Kidney capillary endothelial cell (primary cell): ENCODE measurements around the gene KIF17.
A peak's percentile ranks its signal among the peaks of the same experiment; 100 is the strongest.

Experiments
- DNase-seq: peaks from one replicate; pipeline ENCODE4 v3.0.0-alpha.2; 2018; ENCODE audit warnings: low spot score

KIF17 gene

DNA sequence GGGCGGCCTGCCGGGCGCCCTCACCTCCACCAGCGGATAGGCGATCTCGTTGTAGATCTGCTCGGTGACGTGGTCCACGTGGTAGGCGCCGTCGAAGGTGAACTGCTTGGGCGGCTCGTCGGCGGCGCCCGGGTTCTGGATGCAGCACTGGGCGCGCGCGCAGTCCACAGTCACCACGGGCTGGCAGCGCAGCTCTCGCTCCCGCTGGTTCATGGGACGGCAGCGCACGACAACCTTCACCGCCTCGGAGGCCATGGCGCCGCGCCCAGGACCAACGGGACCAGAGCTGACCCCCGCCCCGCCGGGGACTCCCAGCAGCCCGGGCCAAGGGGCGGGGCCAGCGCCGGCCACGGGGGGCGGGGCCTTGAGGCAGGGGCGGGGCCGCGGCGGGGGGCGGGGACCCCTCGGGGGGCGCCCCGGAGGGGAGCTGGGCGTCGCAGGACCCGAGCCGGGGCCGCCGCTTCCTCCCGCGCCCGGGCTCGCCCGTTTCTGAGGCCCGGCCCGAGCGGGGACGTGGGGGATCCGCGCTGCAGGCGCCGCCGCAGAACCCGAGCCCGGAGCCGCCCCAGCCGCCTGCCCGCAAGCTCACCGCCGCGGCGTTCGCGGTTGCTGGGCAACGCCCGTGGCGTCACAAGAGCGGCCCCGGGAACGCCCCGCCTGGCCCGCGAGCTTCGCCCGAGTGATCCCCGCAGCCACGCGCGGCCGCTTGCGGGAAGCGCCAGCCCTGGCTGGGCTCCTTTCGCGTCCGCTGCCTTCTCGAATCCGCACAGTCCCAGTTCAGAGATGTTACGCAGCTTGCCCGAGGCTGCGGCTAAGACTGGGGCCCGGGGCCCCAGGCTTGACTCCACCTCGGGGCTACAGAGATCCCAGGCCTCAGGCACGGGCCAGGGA, at the start of gene KIF17:
Gene KIF17 (minus strand): TSS at position 556 of the 891 bp plus-strand sequence. CDS start 301 bp downstream, at position 255.
- peak; percentile 49 for DNase-seq

GRCh38 chr1:20767271-20767670, 49.5 kb upstream of the KIF17 start:
- no peak for DNase-seq

- no peak for DNase-seq
Measured at GRCh38 chr1:20763417-20763816, 45.6 kb upstream of the KIF17 start.

DNA sequence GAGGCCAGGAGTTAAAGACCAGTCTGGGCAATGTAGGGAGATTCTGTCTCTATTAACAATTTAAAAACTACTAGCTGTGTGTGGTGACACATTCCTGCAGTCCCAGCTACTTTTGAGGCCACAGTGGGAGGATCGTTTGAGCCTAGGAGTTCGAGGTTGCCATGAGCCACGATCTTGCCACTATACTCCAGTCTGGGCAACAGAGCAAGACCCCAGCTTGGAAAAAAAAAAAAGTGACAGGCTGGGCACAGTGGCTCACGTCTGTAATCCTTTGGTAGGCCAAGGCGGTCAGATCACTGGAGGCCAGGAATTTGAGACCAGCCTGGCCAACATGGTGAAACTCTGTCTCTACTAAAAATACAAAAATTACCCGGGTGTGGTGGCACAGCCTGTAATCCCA, 42.5 kb upstream of the KIF17 start:
- DNase-seq = no peak

GRCh38 chr1:20753589-20753988, 35.8 kb upstream of the KIF17 start:
- DNase-seq = no peak

DNA sequence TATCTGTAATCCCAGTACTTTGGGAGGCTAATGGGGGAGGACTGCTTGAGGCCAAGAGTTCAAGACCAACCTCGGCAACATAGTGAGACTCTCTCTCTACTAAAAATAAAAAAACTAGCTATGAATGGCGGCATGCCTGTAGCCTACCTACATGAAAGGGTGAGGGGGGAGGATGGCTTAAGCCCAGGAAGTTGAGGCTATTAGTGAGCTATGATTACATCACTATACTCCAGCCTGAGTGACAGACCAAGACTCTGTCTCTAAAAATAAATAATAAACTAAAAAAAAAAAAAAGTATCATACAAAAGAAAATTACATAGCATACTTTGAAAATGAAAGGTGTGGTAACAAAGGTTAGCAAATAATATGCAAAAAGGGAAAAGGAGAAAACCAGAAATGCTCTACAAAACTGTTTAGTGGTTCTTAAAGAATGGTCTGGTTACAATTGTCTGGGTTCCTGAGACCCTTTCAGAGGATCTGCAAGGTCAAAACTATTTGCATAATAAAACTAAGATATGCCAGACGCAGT, 33.7 kb upstream of the KIF17 start:
- no peak for DNase-seq

DNA sequence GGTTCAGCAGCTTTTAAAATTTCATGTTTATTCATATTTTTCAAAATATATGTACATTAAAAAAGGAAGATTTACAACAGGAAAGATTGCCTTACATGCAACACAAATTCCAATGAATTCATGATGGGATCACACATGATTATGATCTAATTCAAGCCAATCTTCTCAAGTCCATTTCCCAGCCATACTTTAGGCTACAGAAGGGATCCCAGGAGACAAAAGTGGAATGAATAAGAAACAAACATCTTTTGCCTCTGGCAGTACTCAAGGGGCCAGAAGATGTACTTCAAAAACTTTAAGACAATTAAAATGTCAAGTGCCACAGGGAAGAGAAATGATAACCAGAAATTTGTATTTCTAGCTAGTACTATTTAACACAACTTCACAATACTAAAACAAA, 24.9 kb upstream of the KIF17 start:
- DNase-seq = no peak

- DNase-seq = no peak
Measured at GRCh38 chr1:20740781-20741180, 23.0 kb upstream of the KIF17 start.

GRCh38 chr1:20739225-20739624, 21.4 kb upstream of the KIF17 start:
- DNase-seq = no peak

DNA sequence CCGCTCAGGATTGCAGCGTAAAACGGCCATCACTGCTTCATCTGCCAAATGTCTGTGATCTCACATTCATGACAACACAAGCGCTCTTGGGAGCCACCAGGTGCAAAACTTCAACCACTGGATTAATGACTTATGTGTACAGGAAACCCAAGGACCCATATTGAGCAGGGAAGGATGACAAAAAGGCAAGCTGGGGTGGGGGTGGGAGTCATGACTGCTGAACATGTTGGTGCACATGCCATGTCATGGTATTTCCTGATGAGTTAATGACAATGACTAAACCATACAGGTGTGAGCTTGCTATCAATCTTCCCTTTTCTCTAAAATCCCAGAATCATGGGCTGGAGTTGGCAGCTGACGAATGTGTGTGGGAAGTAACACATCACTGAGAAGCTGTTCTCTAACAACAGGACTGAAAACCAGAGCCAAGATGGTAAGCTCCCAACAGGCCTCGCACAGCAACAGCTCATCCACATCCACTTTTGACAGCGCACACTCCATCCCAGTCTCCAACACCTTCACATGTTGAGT, 17.8 kb upstream of the KIF17 start:
- no peak for DNase-seq

- no peak for DNase-seq
Measured at GRCh38 chr1:20733360-20733975, 15.7 kb upstream of the KIF17 start.

GRCh38 chr1:20732588-20733359, 15.0 kb upstream of the KIF17 start, which contains the start of gene SH2D5:
Gene SH2D5 (minus strand): TSS chr1:20732703. CDS start chr1:20728044, 4,659 bp downstream.
- peak; percentile 96 for DNase-seq

GRCh38 chr1:20732071-20732587, 14.3 kb upstream of the KIF17 start:
- DNase-seq = peak; percentile 30

- no peak for DNase-seq
Measured at GRCh38 chr1:20731057-20731991, 13.5 kb upstream of the KIF17 start.

GRCh38 chr1:20730690-20731056, 12.9 kb upstream of the KIF17 start:
- DNase-seq = no peak

DNA sequence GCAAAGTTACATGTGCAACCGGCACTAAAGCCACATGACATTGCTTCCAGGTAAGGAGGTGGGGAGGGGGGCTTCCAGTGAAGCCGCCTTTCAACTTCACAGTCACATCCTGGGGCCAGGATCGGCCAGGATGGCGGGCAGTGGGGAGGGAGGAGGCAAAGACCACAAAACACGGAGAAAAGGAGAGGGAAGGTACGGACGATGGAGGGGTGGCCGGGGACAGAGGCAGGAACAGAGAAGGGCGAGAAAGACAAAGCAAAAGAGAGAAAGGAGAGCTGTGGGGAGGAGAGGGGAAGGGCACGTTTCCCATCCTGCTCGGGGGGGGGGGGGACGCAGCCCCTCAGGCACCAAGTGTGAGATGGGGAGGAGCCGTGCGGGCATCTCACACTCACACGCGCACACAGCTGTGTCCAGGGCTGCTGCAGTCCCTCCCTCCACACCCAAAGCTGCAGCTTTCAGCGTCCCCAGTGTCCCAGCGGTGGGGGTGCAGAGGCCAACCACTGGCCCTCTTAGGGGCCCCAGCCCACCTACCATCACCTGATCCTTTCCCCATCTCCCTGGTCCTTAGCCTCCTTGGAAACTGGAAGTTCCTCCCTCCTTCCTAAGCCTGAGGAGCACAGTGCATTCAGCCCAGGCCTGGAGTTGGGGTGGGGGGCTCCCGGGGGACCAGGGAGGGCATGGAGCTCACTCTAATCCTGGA, 12.3 kb upstream of the KIF17 start:
- DNase-seq = no peak

DNA sequence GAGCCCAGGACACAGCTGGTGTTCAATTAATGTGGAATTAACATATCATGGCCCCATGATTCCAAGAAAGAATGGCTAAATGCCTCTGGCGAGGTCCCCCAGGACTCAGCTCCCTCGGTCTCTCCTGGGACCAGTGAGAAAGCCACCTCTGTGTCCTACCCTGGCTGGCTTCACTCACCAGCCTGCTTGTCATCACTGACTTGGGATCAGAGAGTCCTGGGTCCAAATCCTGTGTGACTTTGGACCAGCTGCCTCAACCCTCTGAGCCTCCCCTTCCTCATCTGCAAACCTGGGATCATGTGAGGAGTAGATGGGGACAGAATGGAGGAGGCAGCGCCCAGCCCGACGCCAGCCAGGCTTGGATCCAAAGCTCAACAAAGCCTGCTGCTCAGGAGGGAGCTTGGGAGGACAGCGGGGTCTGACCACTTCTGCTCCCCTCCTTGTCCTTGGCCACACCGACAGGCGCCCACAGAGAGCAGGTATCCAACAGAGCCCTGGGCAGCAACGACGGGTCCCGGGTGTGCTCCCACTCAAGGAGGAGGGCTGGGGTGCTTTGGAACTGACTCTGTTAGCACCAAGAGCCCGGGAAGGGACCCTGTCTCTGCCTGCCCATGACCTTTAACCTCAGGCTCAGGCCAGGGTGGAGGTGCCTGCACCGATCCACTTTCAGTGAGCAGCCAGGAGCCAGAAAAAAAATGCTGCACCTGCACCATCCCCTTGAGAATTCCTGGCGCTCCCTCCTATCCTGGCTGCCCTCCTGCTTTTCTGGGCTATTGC, 11.5 kb upstream of the KIF17 start:
- no peak for DNase-seq

DNA sequence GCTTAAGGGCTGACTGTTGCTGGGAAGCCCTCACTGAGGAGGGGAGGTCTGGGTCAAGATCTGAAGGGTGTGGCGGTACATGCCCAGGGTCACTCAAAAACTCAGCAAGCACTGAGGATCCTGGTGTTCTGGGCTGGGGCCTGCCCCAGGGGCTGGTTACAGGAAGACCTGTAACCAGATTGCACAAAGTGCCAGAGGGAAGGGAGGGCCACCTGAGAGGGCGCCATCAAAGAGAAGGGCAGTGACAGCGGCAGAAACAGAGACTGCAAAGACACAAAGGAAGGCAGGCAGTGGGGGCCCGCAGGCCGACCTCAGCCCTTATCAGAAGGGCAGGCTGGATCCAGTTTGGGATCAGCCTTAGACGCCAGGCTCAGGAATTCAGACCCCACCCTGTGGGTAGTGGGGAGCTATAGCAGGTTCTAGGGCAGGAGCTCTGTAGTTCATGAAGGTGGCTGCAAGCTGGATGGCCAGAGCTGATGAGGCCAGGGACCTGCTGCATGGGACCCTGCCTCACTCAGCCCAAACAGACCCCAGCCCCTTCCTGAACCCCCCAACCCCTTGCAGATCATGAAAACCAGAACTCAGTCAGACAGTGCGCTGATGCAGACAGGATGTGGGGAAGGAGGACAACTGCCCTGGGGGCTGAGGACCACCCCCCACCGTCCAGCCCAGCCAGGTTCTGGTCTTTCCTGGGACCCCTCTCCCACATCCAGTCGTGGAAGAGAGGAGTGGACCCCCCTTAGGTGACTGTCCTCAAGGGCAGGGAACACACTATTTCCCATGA, 10.8 kb upstream of the KIF17 start:
- no peak for DNase-seq
